MCF 10A (cell line): ENCODE measurements around the gene SORL1. TPM values are rescaled to one million over a fixed set of nuclear protein-coding genes. Genes with fewer than 3 reads are reported as not detected.
A peak's percentile ranks its signal among the peaks of the same experiment; 100 is the strongest.

Source experiments
- BruUV-seq: library from RNA; stranded (reverse); fragments of 400-500 nt; replicated peaks from 2 replicates; lab custom pipeline; 2021; lab: Mats Ljungman, UMichigan
- CTCF ChIA-PET: fragments of 300-600 bp; sonication (Branson Sonifier 250); formaldehyde crosslinking; extraction: SDS; loops from one replicate; lab custom pipeline; 2021; ENCODE audit warnings: antibody characterized with exemption, inconsistent platforms; lab: Yijun Ruan, JAX
- POLR2A ChIA-PET: fragments of 300-600, 350-650 bp; sonication (Branson Sonifier 250); formaldehyde crosslinking; extraction: SDS; loops from one replicate; lab custom pipeline; 2020; ENCODE audit warnings: antibody characterized with exemption, inconsistent platforms; lab: Yijun Ruan, JAX
- DNase-seq: peaks from one replicate; pipeline ENCODE4 v3.0.0-alpha.2; 2018; ENCODE audit not compliant: unreplicated experiment
- H3K27ac Mint-ChIP-seq: one replicate; pipeline ENCODE4 v1.8.0; 2022; ENCODE audit warnings: mild to moderate bottlenecking, low read depth, mixed read lengths; ENCODE audit not compliant: unreplicated experiment
- H3K27me3 Mint-ChIP-seq: one replicate; pipeline ENCODE4 v1.8.0; 2022; ENCODE audit warnings: mixed read lengths; ENCODE audit not compliant: insufficient read depth, unreplicated experiment
- H3K36me3 Mint-ChIP-seq: one replicate; pipeline ENCODE4 v1.8.0; 2022; ENCODE audit warnings: mild to moderate bottlenecking, moderate library complexity, mixed read lengths; ENCODE audit not compliant: insufficient read depth, unreplicated experiment
- H3K4me1 Mint-ChIP-seq: one replicate; pipeline ENCODE4 v1.8.0; 2022; ENCODE audit warnings: mixed read lengths; ENCODE audit not compliant: insufficient read depth, unreplicated experiment
- H3K4me3 Mint-ChIP-seq: one replicate; pipeline ENCODE4 v1.8.0; 2022; ENCODE audit warnings: mild to moderate bottlenecking, moderate library complexity, mixed read lengths; ENCODE audit not compliant: unreplicated experiment
- H3K9me3 Mint-ChIP-seq: one replicate; pipeline ENCODE4 v1.8.0; 2022; ENCODE audit warnings: mixed read lengths; ENCODE audit not compliant: unreplicated experiment
- CTCF ChIP-seq: fragments of 200-600 bp; IDR thresholded peaks from one replicate; pipeline ENCODE4 v1.8.0; 2022; ENCODE audit warnings: antibody characterized with exemption, mild to moderate bottlenecking; ENCODE audit not compliant: unreplicated experiment
- intact Hi-C: fragments of 100-400 bp; cut with micrococcal nuclease; formaldehyde crosslinking; loops from 2 replicates; pipeline ENCODE4 v1.14.1; 2022
- total RNA-seq: library from RNA; stranded (reverse); gene quantifications from 2 replicates; pipeline ENCODE4 v1.2.3, GENCODE V29; 2022

Gene SORL1
- total RNA-seq, 1 experiment from 2014 or later = 5.9 TPM

- intact Hi-C loops = loop anchor here (5.0 kb wide), 1 partner anchor 506 kb away; no protein-coding TSS in a partner anchor
- peak overlapping the region; percentile 69 for H3K27ac Mint-ChIP-seq
- POLR2A ChIA-PET = no interaction called here
- no peak overlapping the region for H3K4me3 Mint-ChIP-seq
- no peaks in the 10 kb centered on the region for H3K27me3 Mint-ChIP-seq
- DNase-seq = peak; percentile 35
- H3K9me3 Mint-ChIP-seq = no peaks in the 10 kb centered on the region
- BruUV-seq = no TSS peak
- TF ChIP-seq CTCF = no peak
- peaks cover 30% of the 10 kb centered on the region for H3K4me1 Mint-ChIP-seq
- CTCF ChIA-PET = interaction anchor here (2.1 kb wide), 1 partner anchor 281 kb away, joined by 5 read pairs; no protein-coding TSS in a partner anchor
- peaks cover 12% of the 10 kb centered on the region for H3K36me3 Mint-ChIP-seq
Measured at GRCh38 chr11:121596195-121597155, 144.4 kb downstream of the SORL1 start.

GRCh38 chr11:121603316-121603715 lies 151.2 kb downstream of the SORL1 start:
- POLR2A ChIA-PET = no interaction called here
- no TSS peak for BruUV-seq
- Mint-ChIP-seq H3K36me3 (no peaks in the 10 kb centered on the region), H3K4me3 (no peak overlapping the region), H3K9me3 (no peaks in the 10 kb centered on the region), H3K27ac (no peak overlapping the region), H3K4me1 (no peaks in the 10 kb centered on the region), H3K27me3 (no peaks in the 10 kb centered on the region)
- no peak for TF ChIP-seq CTCF
- DNase-seq = no peak
- intact Hi-C loops = no loop called here
- CTCF ChIA-PET = interaction anchor here (1.1 kb wide), 1 partner anchor 52 kb away, joined by 3 read pairs; no protein-coding TSS in a partner anchor

GRCh38 chr11:121604152-121604551 lies 152.0 kb downstream of the SORL1 start:
- Mint-ChIP-seq H3K27ac (no peak overlapping the region), H3K4me3 (no peak overlapping the region), H3K9me3 (no peaks in the 10 kb centered on the region), H3K36me3 (no peaks in the 10 kb centered on the region), H3K4me1 (no peaks in the 10 kb centered on the region), H3K27me3 (no peaks in the 10 kb centered on the region)
- no peak for DNase-seq
- intact Hi-C loops = no loop called here
- POLR2A ChIA-PET = interaction anchor here (0.6 kb wide), 1 partner anchor 650 kb away, joined by 3 read pairs; no protein-coding TSS in a partner anchor
- no TSS peak for BruUV-seq
- no peak for TF ChIP-seq CTCF
- CTCF ChIA-PET = interaction anchor here (0.6 to 1.1 kb wide), 2 partner anchors 21 to 51 kb away, joined by 3 read pairs; no protein-coding TSS in a partner anchor

GRCh38 chr11:121606354-121606753 lies 154.2 kb downstream of the SORL1 start:
- TF ChIP-seq CTCF = no peak
- Mint-ChIP-seq H3K36me3 (no peaks in the 10 kb centered on the region), H3K9me3 (no peaks in the 10 kb centered on the region), H3K4me3 (no peak overlapping the region), H3K27ac (no peak overlapping the region), H3K4me1 (no peaks in the 10 kb centered on the region), H3K27me3 (no peaks in the 10 kb centered on the region)
- BruUV-seq = no TSS peak
- ChIA-PET POLR2A (no interaction called here), CTCF (no interaction called here)
- DNase-seq = no peak
- intact Hi-C loops = no loop called here
